Effector memory CD8-positive, alpha-beta T cell (primary cell): ENCODE results near the gene DDR1.

Experiments
- ATAC-seq: fragments of 150-1000 bp; cut with Tn5 transposase; replicated peaks from 2 replicates; pipeline ENCODE4 v1.10.0; 2021; ENCODE audit warnings: mild to moderate bottlenecking, moderate library complexity
- DNase-seq, 3 experiments: peaks; one replicate each; pipeline ENCODE4 v3.0.0; 2021
- H3K27ac Mint-ChIP-seq, 2 donors: one replicate each; pipeline ENCODE4 v1.8.0; 2022; ENCODE audit warnings: mild to moderate bottlenecking in 2 of 2, mixed read lengths in 2 of 2, moderate library complexity in 2 of 2
- H3K27me3 Mint-ChIP-seq, 2 donors: one replicate each; pipeline ENCODE4 v1.8.0; 2022; ENCODE audit warnings: mixed read lengths in 2 of 2
- H3K36me3 Mint-ChIP-seq: one replicate; pipeline ENCODE4 v1.8.0; 2022; ENCODE audit warnings: mild to moderate bottlenecking, moderate library complexity, mixed read lengths; ENCODE audit not compliant: insufficient read depth
- H3K4me1 Mint-ChIP-seq, 2 donors: one replicate each; pipeline ENCODE4 v1.8.0; 2022; ENCODE audit warnings: low read depth in 2 of 2, mixed read lengths in 2 of 2
- H3K4me3 Mint-ChIP-seq, 2 donors: one replicate each; pipeline ENCODE4 v1.8.0; 2022; ENCODE audit warnings: mild to moderate bottlenecking in 2 of 2, mixed read lengths in 2 of 2, moderate library complexity in 2 of 2
- H3K9me3 Mint-ChIP-seq, 2 donors: one replicate each; pipeline ENCODE4 v1.8.0; 2022; ENCODE audit warnings: mixed read lengths in 2 of 2
- total RNA-seq, 9 experiments: gene quantifications; one replicate each; lab custom pipeline; 2026; lab: John Stamatoyannopoulos, UW

Gene DDR1
- 1.3 to 14.8 (median 9.5) reads per million in 9 experiments for total RNA-seq

DNA sequence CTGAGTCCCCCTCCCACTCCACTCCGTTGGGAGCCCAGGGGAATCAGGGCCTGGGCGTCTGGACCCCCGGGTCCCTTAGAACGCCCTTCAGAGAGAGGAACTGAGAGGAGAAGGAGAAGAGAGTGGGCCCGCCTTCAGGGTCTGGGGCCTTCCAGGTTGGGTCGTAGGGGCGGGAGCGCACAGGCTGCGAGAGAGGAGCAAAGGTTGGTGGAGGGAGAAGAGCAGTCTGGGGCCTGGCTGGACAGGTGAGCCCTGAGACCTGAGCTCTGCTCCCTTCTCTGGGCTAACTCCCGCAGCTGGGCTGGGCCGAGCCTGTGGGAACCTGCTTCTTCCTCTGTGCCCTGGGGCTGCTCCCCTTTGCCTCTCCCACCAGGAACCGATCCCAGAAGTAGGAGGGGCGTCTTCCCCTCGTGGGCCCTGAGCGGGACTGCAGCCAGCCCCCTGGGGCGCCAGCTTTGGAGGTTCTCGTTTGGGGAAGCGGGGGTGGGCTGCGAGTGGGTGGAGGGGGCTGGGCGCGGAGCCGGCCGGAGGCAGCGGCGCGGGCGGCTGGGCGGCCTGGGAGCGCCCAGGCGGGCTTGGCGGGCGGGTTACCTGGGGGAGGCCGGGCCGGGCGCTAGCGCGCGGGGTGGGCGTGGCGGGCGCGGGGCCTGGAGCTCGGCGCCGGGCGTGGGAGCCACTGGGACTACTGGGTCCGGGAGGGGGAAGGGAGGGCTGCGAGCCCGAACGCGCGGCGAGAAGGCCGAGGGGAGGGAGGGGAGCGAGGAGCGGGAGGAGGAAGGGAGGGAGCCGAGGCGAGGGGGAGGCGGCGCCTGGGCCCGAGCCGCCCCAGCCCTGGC lies at the start of gene DDR1:
DDR1 (plus strand) TSS at position 835 of the 836 bp plus-strand sequence. CDS start 4,211 bp downstream, outside the sequence.
- H3K36me3 Mint-ChIP-seq = no peaks in the 10 kb centered on the region
- DNase-seq (peak; percentile 5 to 25 (median 20)), ATAC-seq (peak; percentile 80)
- H3K4me3 Mint-ChIP-seq = peak within 1 kb of the TSS; percentile 66 to 71
- peaks cover 19 to 22% of the 10 kb centered on the region in 2 donors for H3K4me1 Mint-ChIP-seq
- peak within 1 kb of the TSS; percentile 47 to 71 for H3K27ac Mint-ChIP-seq
- peaks cover 0 to 17% of the 10 kb centered on the region in 2 donors for H3K27me3 Mint-ChIP-seq
- H3K9me3 Mint-ChIP-seq = no peaks in the 10 kb centered on the region

DNA sequence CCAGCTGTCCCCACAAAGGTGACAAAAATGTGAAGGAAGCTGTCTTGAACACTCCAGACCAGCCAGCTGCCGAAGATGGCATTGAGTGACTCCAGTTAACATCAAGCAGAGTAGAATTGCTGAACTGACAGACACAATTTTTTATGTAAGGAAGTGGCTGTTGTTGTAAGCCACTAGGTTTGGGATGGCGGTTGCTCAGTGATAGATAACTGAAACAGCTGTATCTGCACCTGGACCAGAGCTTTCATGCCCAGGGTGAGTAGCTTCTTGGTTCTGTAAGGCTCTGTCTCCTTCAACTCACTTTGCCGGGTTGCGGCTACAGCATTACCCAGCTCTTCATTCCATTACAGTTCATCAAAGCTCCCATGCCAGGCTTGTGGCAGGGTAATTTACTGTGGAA lies 49.7 kb upstream of the DDR1 start:
- Mint-ChIP-seq H3K4me3 (no peak overlapping the region), H3K4me1 (peaks cover 10 to 26% of the 10 kb centered on the region in 2 donors), H3K27me3 (peaks cover 0 to 15% of the 10 kb centered on the region in 2 donors), H3K9me3 (no peaks in the 10 kb centered on the region), H3K27ac (peak overlapping the region; percentile 29 to 73), H3K36me3 (no peaks in the 10 kb centered on the region)
- no peak for DNase-seq
- ATAC-seq = no peak

DNA sequence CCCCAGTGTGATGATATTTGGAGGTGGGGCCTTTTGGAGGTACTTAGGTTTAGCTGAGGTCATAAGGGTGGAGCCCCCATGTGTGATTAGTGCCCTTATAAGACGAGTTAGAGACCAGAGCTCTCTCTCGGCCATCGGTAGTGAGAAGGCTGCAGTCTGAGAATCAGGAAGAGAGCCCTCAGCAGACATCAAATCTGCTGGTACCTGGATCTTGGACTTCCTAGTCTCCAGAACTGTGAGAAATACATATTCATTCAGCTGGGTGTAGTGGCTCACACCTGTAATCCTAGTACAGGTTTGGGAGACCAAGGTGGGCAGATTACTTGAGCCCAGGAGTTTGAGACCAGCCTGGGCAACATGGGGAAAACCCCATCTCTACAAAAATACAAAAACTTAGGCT lies 48.7 kb upstream of the DDR1 start:
- no peak overlapping the region for H3K27ac Mint-ChIP-seq
- H3K9me3 Mint-ChIP-seq = no peaks in the 10 kb centered on the region
- H3K4me1 Mint-ChIP-seq = peaks cover 2 to 19% of the 10 kb centered on the region in 2 donors
- peaks cover 0 to 15% of the 10 kb centered on the region in 2 donors for H3K27me3 Mint-ChIP-seq
- DNase-seq = no peak
- H3K4me3 Mint-ChIP-seq = no peak overlapping the region
- H3K36me3 Mint-ChIP-seq = no peaks in the 10 kb centered on the region
- ATAC-seq = no peak

DNA sequence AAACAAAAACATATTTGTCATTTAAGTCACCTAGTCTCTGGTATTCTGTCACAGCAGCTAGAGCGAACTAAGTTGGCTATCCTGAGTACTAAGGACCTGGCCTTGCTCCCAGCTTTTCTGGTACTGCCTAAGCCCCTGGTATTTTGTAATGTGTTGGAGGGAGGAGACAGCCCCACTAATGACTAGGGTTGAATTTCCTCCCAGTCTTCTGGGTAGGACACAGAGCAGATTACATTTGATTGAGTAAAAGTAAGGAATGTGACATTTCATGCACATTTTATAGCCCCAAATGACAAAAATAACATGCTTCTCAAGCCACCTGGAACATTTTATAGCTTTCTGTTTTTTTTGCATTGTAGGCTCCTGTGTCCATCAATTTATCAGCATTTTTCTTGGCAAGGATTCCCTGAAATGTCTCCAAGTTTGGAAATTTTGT lies 47.9 kb upstream of the DDR1 start:
- no peaks in the 10 kb centered on the region for H3K9me3 Mint-ChIP-seq
- peaks cover 0 to 15% of the 10 kb centered on the region in 2 donors for H3K27me3 Mint-ChIP-seq
- ATAC-seq (no peak), DNase-seq (no peak)
- no peak overlapping the region for H3K4me3 Mint-ChIP-seq
- peaks cover 0 to 11% of the 10 kb centered on the region in 2 donors for H3K4me1 Mint-ChIP-seq
- no peaks in the 10 kb centered on the region for H3K36me3 Mint-ChIP-seq
- no peak overlapping the region for H3K27ac Mint-ChIP-seq

DNA sequence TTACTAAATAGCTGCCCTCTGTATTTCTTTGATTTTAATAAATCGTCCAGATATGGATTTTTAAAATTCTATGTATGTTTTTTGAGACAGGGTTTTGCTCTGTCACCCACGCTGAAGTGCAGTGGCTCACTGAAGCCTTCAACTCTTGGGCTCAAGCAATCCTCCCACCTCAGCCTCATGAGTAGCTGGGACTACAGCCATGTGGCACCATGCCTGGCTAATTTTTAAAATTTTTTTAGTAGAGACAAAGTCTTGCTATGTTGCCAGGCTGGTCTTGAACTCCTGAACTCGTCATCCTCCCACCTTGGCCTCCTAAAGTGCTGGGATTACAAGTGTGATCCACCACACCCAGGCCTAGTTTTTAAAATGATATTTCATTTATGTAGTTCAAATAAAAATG lies 47.4 kb upstream of the DDR1 start:
- DNase-seq (no peak), ATAC-seq (no peak)
- no peaks in the 10 kb centered on the region for H3K36me3 Mint-ChIP-seq
- no peak overlapping the region for H3K4me3 Mint-ChIP-seq
- peaks cover 3 to 11% of the 10 kb centered on the region in 2 donors for H3K4me1 Mint-ChIP-seq
- H3K27ac Mint-ChIP-seq = no peak overlapping the region
- H3K27me3 Mint-ChIP-seq = peaks cover 0 to 15% of the 10 kb centered on the region in 2 donors
- H3K9me3 Mint-ChIP-seq = no peaks in the 10 kb centered on the region

DNA sequence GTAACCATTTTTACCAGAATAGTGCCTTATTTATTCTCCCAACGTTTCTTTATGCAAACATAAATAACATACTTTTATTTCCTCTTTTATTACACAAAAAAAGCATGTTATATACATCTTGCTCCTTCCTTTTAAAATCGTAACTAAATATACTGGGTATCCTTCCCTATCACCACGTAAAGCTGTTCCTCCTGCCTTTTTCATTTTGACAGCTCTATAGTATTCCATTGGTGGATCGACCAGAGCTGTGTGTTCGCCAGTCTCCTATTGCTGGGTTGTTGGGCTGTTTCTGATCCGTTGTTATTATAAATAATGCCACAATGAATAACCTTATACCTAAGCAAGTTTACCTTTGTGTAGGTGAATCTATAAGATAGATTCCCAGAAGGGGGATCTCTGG lies 46.9 kb upstream of the DDR1 start:
- H3K27ac Mint-ChIP-seq = no peak overlapping the region
- no peak overlapping the region for H3K4me3 Mint-ChIP-seq
- H3K36me3 Mint-ChIP-seq = peaks cover under 1% of the 10 kb centered on the region
- ATAC-seq (no peak), DNase-seq (no peak)
- peaks cover 0 to 15% of the 10 kb centered on the region in 2 donors for H3K27me3 Mint-ChIP-seq
- H3K9me3 Mint-ChIP-seq = no peaks in the 10 kb centered on the region
- peaks cover 3 to 11% of the 10 kb centered on the region in 2 donors for H3K4me1 Mint-ChIP-seq

DNA sequence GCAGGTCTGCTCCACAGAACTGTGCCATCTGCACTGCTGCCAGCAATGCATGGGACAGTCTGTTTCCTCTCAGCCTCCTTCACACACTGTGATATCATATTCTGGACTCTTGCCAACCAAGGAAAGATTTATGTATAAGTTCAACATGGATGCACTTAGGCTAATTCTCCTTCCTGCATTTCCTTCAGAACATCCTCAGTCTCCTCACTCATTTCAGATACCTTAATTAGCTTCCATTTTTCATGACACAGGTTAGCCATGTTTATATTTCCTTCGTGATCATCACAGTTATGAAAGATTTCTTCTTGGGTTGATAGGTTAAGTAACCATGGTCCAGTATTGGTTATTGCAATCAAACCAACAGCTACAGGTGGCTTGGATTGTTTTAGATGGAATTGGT lies 46.4 kb upstream of the DDR1 start:
- ATAC-seq (no peak), DNase-seq (no peak)
- Mint-ChIP-seq H3K4me3 (no peak overlapping the region), H3K27ac (no peak overlapping the region), H3K9me3 (no peaks in the 10 kb centered on the region), H3K27me3 (peaks cover 0 to 10% of the 10 kb centered on the region in 2 donors), H3K36me3 (peaks cover 3% of the 10 kb centered on the region), H3K4me1 (peaks cover 3 to 11% of the 10 kb centered on the region in 2 donors)

DNA sequence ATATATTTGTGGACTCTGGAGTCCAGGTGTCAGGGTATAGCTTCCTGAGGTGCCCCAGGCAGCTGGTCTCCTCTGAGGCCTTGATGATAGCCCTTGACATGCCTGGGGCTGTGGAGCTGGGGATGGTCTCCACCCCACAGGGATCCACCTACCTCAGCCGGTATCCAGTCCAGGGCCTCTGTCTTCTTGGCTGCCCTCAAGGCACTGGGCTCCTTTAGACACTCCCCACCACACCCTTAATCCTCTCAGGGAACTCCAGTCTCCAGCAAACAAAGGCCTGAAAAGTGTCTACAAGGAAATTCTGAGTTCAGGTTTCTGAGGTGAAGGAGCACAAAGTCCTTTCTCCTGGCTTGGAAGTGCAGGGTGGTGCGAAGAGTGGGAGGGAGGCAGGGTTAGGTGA lies 44.6 kb upstream of the DDR1 start:
- no peak for ATAC-seq
- H3K27ac Mint-ChIP-seq = no peak overlapping the region
- peaks cover 3% of the 10 kb centered on the region for H3K36me3 Mint-ChIP-seq
- no peak for DNase-seq
- peaks cover 8 to 24% of the 10 kb centered on the region in 2 donors for H3K27me3 Mint-ChIP-seq
- H3K9me3 Mint-ChIP-seq = no peaks in the 10 kb centered on the region
- no peak overlapping the region for H3K4me3 Mint-ChIP-seq
- H3K4me1 Mint-ChIP-seq = peaks cover 3 to 8% of the 10 kb centered on the region in 2 donors

DNA sequence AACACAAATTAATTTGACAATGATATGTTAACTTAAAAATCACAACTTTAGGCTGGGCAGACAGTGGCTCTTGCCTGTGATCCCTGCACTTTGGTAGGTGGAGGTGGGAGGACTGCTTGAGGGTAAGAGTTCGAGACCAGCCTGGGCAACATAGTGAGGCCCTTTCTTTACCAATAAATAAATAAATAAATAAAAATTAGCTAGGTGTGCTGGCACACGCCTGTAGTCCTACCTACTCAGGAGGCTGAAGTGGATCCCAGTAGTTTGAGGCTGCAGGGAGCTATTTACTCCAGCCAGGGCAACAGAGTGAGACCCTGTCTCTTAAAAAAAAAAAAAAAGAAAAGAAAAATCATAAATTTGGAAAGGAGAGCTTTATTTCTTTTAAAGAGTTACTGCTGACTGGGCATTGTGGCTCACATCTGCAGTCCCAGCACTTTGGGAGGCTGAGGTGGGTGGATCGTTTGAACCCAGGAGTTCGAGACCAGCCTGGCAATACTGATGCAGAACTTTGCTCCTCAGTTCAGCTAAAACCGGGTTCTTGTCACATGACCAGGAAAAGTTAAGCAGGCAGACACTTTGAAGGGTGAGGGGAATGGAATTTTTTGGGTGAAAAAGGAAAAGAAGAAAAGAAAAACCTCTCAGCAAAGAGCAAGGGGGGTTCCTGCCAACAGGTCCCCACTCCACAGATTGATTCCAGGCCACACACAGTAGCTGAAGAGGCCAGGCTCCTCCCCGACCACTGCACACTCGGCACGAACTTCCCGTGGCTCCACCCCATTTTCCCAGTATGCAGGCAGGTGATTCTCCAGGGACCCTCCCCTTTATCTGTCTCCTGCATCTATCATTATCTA lies 44.0 kb upstream of the DDR1 start:
- Mint-ChIP-seq H3K36me3 (peaks cover 3% of the 10 kb centered on the region), H3K27ac (no peak overlapping the region), H3K4me1 (peaks cover 3% of the 10 kb centered on the region in 2 donors), H3K4me3 (no peak overlapping the region), H3K9me3 (no peaks in the 10 kb centered on the region), H3K27me3 (peaks cover 14 to 30% of the 10 kb centered on the region in 2 donors)
- DNase-seq (no peak), ATAC-seq (no peak)

DNA sequence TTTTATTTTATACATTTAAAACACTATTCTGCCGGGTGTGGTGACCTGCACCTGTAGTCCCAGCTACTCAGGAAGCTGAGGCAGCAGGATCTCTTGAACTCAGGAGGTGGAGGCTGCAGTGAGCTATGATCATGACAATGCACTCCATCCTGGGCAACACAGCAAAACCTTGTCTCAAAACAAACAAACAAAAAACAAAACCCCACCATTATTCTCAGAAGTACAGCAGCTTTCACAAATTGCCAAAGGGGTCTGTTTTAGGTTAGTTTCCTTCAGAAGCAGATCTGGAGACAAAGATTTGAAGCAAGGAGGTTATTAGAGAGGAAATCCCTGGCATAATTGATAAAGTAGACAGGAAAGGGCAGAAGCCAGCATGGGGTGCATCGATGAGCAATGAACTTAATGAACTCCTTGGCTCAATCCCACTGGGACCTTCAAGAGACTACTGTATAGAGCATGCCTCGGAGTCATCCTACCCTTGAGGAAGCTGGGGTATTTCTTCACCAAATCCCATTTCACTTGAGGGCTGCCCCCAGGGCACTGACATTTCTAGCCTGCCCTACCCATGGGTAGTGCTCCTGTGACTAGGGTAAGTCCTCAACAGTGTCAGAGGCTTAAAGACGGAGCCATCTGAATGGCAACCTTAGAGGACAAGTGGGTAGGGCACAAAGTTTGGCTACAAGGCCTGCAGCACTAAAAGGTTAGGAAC lies 43.2 kb upstream of the DDR1 start:
- no peak for ATAC-seq
- peaks cover 22 to 36% of the 10 kb centered on the region in 2 donors for H3K27me3 Mint-ChIP-seq
- peaks cover 3 to 4% of the 10 kb centered on the region in 2 donors for H3K4me1 Mint-ChIP-seq
- H3K27ac Mint-ChIP-seq = peak overlapping the region in 1 of 2 donors; percentile 35
- DNase-seq = no peak
- H3K4me3 Mint-ChIP-seq = no peak overlapping the region
- H3K36me3 Mint-ChIP-seq = peaks cover 3% of the 10 kb centered on the region
- no peaks in the 10 kb centered on the region for H3K9me3 Mint-ChIP-seq

DNA sequence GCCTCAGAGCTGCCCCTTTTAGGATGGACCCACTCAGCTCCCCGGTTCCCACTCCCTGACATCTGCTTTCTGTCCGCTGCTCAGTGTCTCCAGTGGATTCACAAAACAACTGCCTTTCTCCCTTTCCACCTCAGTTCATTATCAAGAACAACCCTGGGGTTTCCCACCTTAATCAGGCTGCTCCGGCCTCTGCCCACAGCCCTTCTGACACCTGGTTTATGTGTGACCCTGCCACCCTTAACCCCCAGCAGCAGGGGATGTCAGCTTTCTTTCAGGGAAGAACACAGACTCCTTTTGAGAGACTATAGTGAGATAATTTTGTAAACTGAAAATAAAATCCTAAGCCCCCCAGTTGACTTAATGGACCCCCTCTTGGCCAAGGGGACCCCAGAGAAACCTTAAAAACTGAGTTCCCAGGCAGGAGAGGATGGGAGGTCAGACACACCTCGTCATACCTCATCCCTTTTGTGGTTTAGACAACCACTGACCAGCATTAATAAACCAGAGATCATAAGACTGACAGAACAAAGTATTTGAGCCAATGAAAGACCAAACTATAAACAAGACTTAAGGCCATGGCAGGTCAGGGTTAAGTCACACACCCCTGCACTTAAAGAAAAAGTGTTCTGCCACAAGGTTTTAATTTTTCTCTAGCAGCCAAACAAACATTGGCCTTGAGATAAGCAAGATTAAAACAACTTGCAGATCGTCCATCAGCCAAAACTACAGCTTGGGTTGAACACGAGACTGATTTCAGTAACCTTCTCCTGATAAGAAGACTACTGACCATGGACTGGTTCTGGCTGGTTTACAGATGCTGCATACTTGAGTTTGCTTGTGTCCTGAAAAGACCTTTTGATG lies 42.4 kb upstream of the DDR1 start:
- Mint-ChIP-seq H3K27me3 (peaks cover 23 to 37% of the 10 kb centered on the region in 2 donors), H3K36me3 (peaks cover 3% of the 10 kb centered on the region), H3K27ac (peak overlapping the region in 1 of 2 donors; percentile 35), H3K4me1 (peaks cover 3 to 4% of the 10 kb centered on the region in 2 donors), H3K4me3 (no peak overlapping the region), H3K9me3 (no peaks in the 10 kb centered on the region)
- ATAC-seq (peak; percentile 51), DNase-seq (no peak)
